Measurements from ENCODE around the gene UQCR10.

DNA sequence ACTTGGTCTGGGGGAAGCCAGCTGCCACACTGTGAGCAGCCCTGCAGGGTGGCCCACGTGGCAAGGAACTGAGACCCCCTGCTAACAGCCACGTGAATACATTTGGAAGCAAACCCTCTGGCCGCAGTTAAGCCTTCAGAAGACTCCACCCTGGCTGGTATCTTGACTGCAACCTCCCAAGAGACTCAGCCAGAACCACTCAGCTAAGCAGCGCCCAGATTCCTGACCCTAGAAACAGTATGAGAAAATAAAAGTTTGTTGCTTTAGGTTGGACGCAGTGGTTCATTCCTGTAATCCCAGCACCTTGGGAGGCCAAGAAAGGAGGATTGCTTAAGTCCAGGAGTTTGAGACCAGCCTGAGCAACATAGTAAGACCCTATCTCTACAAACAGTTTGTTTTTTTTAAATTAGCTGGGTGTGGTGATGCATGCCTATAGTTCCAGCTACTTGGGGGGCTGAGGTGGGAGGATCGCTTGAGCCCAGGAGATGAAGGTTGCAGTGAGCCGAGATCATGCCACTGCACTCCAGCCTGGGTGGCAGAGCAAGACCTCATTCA lies 9.0 kb upstream of the UQCR10 start:
- no peak for TF ChIP-seq POLR2AphosphoS5 (IDR thresholded peaks at IDR 0.05)
- TF ChIP-seq POLR2A (IDR thresholded peaks at IDR 0.05) = no peak
- no peak for TF ChIP-seq CTCF (IDR thresholded peaks at IDR 0.05)
- TF ChIP-seq EP300 (IDR thresholded peaks at IDR 0.05) = no peak

Data from gastroesophageal sphincter (tissue), 3 donors.